Bone marrow (tissue), 2 donors: ENCODE results near the gene BMX.

Experiments used
- DNase-seq, 2 donors: peaks; one replicate each; lab custom pipeline; 2025; lab: John Stamatoyannopoulos, UW

Gene BMX

DNA sequence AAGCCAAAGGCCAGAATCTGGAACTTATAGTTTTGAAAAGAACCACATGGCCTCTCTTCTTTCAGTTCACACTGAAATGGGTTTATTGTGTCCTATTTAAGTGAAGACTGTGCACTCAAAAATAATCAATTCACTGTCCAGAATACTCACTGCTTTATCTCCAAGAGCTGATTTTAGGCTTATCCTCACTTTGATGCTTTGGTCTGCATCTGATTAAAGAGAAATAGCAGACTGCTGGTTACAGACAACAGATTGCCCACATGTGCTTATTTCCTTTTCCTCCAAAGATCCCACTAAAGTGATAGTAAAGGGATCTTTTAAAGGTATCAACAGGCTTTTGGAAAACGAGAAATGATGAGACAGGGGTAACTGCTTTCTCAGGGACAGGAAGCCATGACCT lies 69.5 kb downstream of the BMX start:
- DNase-seq, result no peak

DNA sequence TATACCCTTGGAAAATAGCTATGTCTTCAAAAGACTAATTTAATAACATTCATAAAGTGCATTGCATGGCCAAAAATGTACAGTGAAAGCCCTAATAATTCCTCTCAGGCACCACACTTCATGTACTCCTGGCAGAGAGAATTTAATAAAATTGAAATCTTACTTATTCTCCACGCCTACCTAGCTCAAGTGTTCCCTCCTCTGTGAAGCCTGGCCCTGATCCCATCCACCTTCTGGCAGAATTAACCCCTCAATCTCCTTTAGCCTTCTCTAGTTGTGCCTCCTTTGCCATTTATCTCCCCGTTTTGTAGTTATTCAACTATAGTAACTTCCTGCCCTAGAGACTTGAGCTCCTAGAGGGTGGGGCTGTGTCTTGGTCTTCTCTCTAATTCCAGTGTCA lies 73.4 kb downstream of the BMX start:
- no peak for DNase-seq

DNA sequence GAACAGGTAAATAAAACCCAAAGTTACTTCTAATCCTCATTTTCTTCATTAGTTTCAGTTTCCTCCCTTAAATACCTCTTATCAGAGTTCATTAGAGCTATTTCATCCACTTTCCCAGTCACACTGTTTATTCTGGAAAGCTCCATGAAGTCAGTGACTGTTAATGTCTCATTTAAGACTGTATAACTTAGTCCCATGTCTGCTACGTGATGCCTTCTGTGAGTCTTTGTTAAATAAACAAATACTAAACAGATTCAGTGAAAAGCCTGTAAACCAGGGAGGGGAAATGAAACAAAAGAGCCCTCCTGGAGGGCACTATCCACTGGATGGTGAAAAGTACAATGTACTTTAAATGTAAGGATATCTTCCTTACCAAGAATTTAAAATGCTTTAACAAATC lies 75.4 kb downstream of the BMX start:
- DNase-seq, result no peak

GRCh38 chrX:15579778-15580747 lies 79.5 kb downstream of the BMX start:
- DNase-seq, result no peak

- DNase-seq, result no peak
Measured at GRCh38 chrX:15594371-15594770, 93.8 kb downstream of the BMX start.

DNA sequence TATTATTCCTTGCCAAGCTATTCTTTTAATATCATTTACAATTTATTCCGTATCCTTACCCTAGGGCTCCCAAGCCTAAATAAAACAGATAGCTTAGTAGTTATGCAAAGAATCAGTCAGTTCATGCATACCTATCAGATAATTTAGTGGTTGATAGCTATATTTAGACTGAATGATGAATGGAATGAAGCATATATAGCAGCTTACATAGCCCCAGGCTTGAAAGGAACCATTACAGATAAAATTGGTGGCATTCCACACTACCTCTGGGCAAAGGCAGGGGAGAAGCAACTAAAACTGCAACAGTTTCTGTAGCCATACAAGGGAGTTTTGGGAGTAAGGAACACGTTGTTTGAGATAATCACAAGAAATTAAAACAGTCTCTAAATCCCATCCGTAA lies 97.4 kb downstream of the BMX start:
- DNase-seq, result no peak

DNA sequence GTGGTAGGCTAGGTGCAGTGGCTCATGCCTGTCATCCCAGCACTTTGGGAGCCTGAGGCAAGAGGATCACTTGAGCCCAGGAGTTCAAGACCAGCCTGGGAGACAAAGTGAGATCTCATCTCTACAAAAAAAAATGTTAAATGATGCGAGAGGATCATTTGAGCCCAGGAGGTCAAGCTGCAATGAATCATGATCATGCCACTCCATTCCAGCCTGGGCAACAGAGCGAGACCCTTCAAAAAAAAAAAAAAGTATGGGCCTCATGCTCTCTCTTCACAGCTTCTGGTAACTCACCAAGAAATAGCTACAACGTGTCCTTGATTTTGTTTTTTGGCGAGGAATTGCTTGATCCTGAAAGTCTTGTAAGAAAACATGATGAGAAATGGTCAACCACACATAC lies 98.9 kb downstream of the BMX start:
- no peak for DNase-seq

- DNase-seq, result no peak
Measured at GRCh38 chrX:15600049-15600448, 99.4 kb downstream of the BMX start.

DNA sequence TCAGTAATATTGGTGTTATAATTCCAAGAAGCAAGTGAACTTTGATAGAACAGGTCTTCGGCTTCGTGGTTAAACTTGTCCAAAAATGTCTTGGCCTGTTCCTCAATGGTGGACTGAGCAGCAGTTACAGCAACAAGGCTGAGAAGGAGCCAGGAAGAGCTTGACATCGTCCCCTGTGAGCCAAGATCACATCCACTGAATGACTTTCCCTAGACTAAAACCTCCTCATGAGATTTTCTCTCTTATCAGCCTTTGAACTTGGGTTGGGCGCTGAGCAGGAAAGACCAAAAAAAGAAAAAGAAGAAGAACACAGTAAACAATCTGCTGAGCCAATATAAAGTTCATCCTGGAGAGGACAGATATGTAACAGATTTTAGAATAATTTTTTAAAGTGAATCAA lies 100.1 kb downstream of the BMX start, which contains the start of gene ACE2:
ACE2 (minus strand) TSS at position 216 of the 400 bp plus-strand sequence; CDS start at position 167, 49 bp downstream.
- no peak for DNase-seq

DNA sequence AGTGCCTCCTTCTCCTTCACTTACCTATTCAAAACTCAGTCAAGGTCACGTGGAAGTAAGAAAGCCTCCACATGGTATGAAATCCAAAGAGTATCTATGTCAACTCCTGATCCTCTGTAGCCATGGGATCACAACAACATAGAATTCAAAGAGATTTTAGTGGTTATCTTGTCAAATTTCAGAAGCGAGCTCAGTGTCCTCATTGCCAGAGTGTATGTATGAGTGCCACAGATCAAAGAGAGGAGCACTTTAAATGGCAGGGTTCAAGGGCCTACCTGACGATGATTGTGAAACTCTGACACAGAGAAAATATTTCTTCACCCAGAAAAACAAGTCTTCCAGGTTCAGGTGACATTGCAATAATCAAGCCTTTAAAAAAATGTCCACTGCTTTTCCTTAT lies 101.3 kb downstream of the BMX start:
- no peak for DNase-seq

GRCh38 chrX:15602761-15603160 lies 102.2 kb downstream of the BMX start:
- no peak for DNase-seq

- DNase-seq, result no peak
Measured at GRCh38 chrX:15605226-15605625, 104.6 kb downstream of the BMX start.
